Esophagus squamous epithelium (tissue), 4 donors: Measurements from ENCODE around the gene MAGI1.

ENCODE experiments used
- CTCF ChIP-seq, 6 experiments: fragments of 450-650 bp in 4 of 6; fragments of 200-600 bp in 2 of 6; sonication (generic) in 2 of 6; IDR thresholded peaks; one replicate each; pipeline ENCODE4 v1.5.1; 2016 to 2019; ENCODE audit warnings: antibody characterized with exemption in 6 of 6, mild to moderate bottlenecking in 4 of 6, moderate library complexity in 4 of 6
- POLR2A ChIP-seq, 4 donors: fragments of 450-650 bp; IDR thresholded peaks; one replicate each; pipeline ENCODE4 v1.6.1; 2017; ENCODE audit warnings: antibody characterized with exemption in 4 of 4, mild to moderate bottlenecking in 4 of 4, moderate library complexity in 3 of 4

GRCh38 chr3:65492249-65492648, 546.5 kb downstream of the MAGI1 start:
- TF ChIP-seq CTCF (IDR thresholded peaks at IDR 0.05) (no peak), POLR2A (IDR thresholded peaks at IDR 0.05) (no peak)
